ENCODE data around the gene PAGE4. TPM values are rescaled to one million over a fixed set of nuclear protein-coding genes. Genes with fewer than 3 reads are reported as not detected.

PAGE4 gene
- total RNA-seq, 2 donors from 2014 or later: 26.5 to 31.5 TPM

GRCh38 chrX:49850028-49850427 is 20.9 kb downstream of the PAGE4 start:
- no peak for DNase-seq (ENCODE audit: low spot score)
- no peak for TF ChIP-seq POLR2AphosphoS5 (IDR thresholded peaks at IDR 0.05)
- no peak for TF ChIP-seq POLR2A (IDR thresholded peaks at IDR 0.05)
- TF ChIP-seq CTCF (IDR thresholded peaks at IDR 0.05): no peak
- Histone ChIP-seq H3K27me3 (replicated peaks; ENCODE audit: insufficient read depth) (no peaks in the 10 kb centered on the region), H3K27ac (no peak overlapping the region), H3K36me3 (no peaks in the 10 kb centered on the region), H3K4me1 (replicated peaks) (no peaks in the 10 kb centered on the region), H3K4me3 (no peak overlapping the region), H3K9me3 (no peaks in the 10 kb centered on the region)
- intact Hi-C loops (cut with DNase I): no loop called here
- WGBS: 42% methylated on average over 1 of the region's 1 CpG

GRCh38 chrX:49853661-49854060 is 24.6 kb downstream of the PAGE4 start:
- WGBS: 100% methylated on average over 5 of the region's 6 CpGs
- Histone ChIP-seq H3K27me3 (replicated peaks; ENCODE audit: insufficient read depth) (no peaks in the 10 kb centered on the region), H3K36me3 (no peaks in the 10 kb centered on the region), H3K4me3 (no peak overlapping the region), H3K9me3 (no peaks in the 10 kb centered on the region), H3K27ac (no peak overlapping the region), H3K4me1 (replicated peaks) (no peaks in the 10 kb centered on the region)
- intact Hi-C loops (cut with DNase I): no loop called here
- no peak for TF ChIP-seq POLR2AphosphoS5 (IDR thresholded peaks at IDR 0.05)
- no peak for TF ChIP-seq CTCF (IDR thresholded peaks at IDR 0.05)
- TF ChIP-seq POLR2A (IDR thresholded peaks at IDR 0.05): no peak
- DNase-seq (ENCODE audit: low spot score): no peak

- no peak overlapping the region for H3K27ac ChIP-seq
- 73% methylated on average over 2 of the region's 2 CpGs for WGBS
These were observed 27.7 kb downstream of the PAGE4 start for GRCh38 chrX:49856819-49857218.

GRCh38 chrX:49858341-49858740 is 29.2 kb downstream of the PAGE4 start:
- Histone ChIP-seq H3K4me1 (replicated peaks) (no peaks in the 10 kb centered on the region), H3K27ac (no peak overlapping the region), H3K36me3 (no peaks in the 10 kb centered on the region), H3K27me3 (replicated peaks; ENCODE audit: insufficient read depth) (no peaks in the 10 kb centered on the region), H3K9me3 (no peaks in the 10 kb centered on the region), H3K4me3 (no peak overlapping the region)
- intact Hi-C loops (cut with DNase I): no loop called here
- TF ChIP-seq POLR2AphosphoS5 (IDR thresholded peaks at IDR 0.05) (no peak), CTCF (IDR thresholded peaks at IDR 0.05) (no peak), POLR2A (IDR thresholded peaks at IDR 0.05) (no peak)
- DNase-seq (ENCODE audit: low spot score): no peak
- WGBS: 60% methylated on average over 2 of the region's 2 CpGs

More at GRCh38 chrX:49856819-49857218, 27.7 kb downstream of the PAGE4 start:
- H3K4me1 ChIP-seq (replicated peaks): no peaks in the 10 kb centered on the region
- TF ChIP-seq POLR2AphosphoS5 (IDR thresholded peaks at IDR 0.05) (no peak), CTCF (IDR thresholded peaks at IDR 0.05) (no peak), POLR2A (IDR thresholded peaks at IDR 0.05) (no peak)
- intact Hi-C loops (cut with DNase I): no loop called here
- no peaks in the 10 kb centered on the region for H3K9me3 ChIP-seq
- no peak overlapping the region for H3K4me3 ChIP-seq
- no peak for DNase-seq (ENCODE audit: low spot score)
- H3K27me3 ChIP-seq (replicated peaks; ENCODE audit: insufficient read depth): no peaks in the 10 kb centered on the region
- no peaks in the 10 kb centered on the region for H3K36me3 ChIP-seq

GRCh38 chrX:49859491-49859890 is 30.4 kb downstream of the PAGE4 start:
- 100% methylated on average over 1 of the region's 1 CpG for WGBS
- no peaks in the 10 kb centered on the region for H3K27me3 ChIP-seq (replicated peaks; ENCODE audit: insufficient read depth)
- TF ChIP-seq POLR2A (IDR thresholded peaks at IDR 0.05) (no peak), CTCF (IDR thresholded peaks at IDR 0.05) (no peak), POLR2AphosphoS5 (IDR thresholded peaks at IDR 0.05) (no peak)

More at GRCh38 chrX:49859491-49859890, 30.4 kb downstream of the PAGE4 start:
- H3K9me3 ChIP-seq: no peaks in the 10 kb centered on the region
- H3K27ac ChIP-seq: no peak overlapping the region
- intact Hi-C loops (cut with DNase I): no loop called here
- no peak for DNase-seq (ENCODE audit: low spot score)
- no peaks in the 10 kb centered on the region for H3K4me1 ChIP-seq (replicated peaks)
- no peak overlapping the region for H3K4me3 ChIP-seq
- no peaks in the 10 kb centered on the region for H3K36me3 ChIP-seq

Measured in prostate gland (tissue), 2 donors.